Naive thymus-derived CD4-positive, alpha-beta T cell (primary cell): Measurements from ENCODE around the gene BIRC7. TPM values are rescaled to one million over a fixed set of nuclear protein-coding genes. Genes with fewer than 3 reads are reported as not detected.
A peak's percentile ranks its signal among the peaks of the same experiment; 100 is the strongest.
"Not testable (repeated sequence)": the region's sequence is repeated elsewhere in the genome, so short reads cannot be mapped to it uniquely, and the experiment has no call there.

ENCODE experiments used
- ATAC-seq: fragments of 150-1000 bp; cut with Tn5 transposase; 2 replicates; pipeline ENCODE4 v1.10.0; 2021; ENCODE audit warnings: mild to moderate bottlenecking, moderate library complexity
- CTCF ChIA-PET: fragments of 350-600 bp; sonication (Branson Sonifier 250); formaldehyde crosslinking; loops from one replicate; lab custom pipeline; 2021; ENCODE audit warnings: antibody characterized with exemption; lab: Charles Lee
- POLR2A ChIA-PET: fragments of 350-600 bp; sonication (Branson Sonifier 250); formaldehyde crosslinking; loops from one replicate; lab custom pipeline; 2021; ENCODE audit warnings: antibody characterized with exemption, inconsistent platforms; lab: Charles Lee
- DNase-seq, 9 donors: peaks; one replicate each; pipeline versions ENCODE4 v3.0.0 to v3.0.0-alpha.2; 2020 to 2022; ENCODE audit warnings: mixed read lengths in 1 of 9
- H3K27ac ChIP-seq: one replicate; pipeline ENCODE4 v1.7.0; 2013; ENCODE audit warnings: mild to moderate bottlenecking, low read depth, low read length, moderate library complexity
- H3K27me3 ChIP-seq, 2 donors: one replicate each; pipeline ENCODE4 v1.7.0; 2013; ENCODE audit warnings: low read length in 2 of 2, mild to moderate bottlenecking in 2 of 2, moderate library complexity in 2 of 2; ENCODE audit not compliant: control insufficient read depth in 2 of 2, insufficient read depth in 2 of 2
- H3K36me3 ChIP-seq, 3 experiments: 1 replicate in 2 of 3; 2 replicates in 1 of 3; pipeline ENCODE4 v1.7.0; 2013; ENCODE audit warnings: low read length in 3 of 3, mild to moderate bottlenecking in 3 of 3, moderate library complexity in 1 of 3; ENCODE audit not compliant: insufficient read depth in 3 of 3, control insufficient read depth in 2 of 3
- H3K4me1 ChIP-seq, 2 donors: one replicate each; pipeline ENCODE4 v1.7.0; 2013; ENCODE audit warnings: low read length in 2 of 2, mild to moderate bottlenecking in 2 of 2, moderate library complexity in 1 of 2; ENCODE audit not compliant: control insufficient read depth in 2 of 2, insufficient read depth in 2 of 2
- H3K4me3 ChIP-seq: 2 replicates; pipeline ENCODE4 v1.7.0; 2013; ENCODE audit warnings: mild to moderate bottlenecking, low read length
- H3K9me3 ChIP-seq, 3 experiments: 1 replicate in 2 of 3; 2 replicates in 1 of 3; pipeline ENCODE4 v1.7.0; 2013; ENCODE audit warnings: low read length in 3 of 3; ENCODE audit not compliant: control insufficient read depth in 2 of 3
- H3K27ac Mint-ChIP-seq, 9 donors: one replicate each; pipeline ENCODE4 v1.8.0; 2020 to 2022; ENCODE audit warnings: mixed read lengths in 9 of 9, mild to moderate bottlenecking in 8 of 9, moderate library complexity in 5 of 9, inconsistent platforms in 2 of 9
- H3K27me3 Mint-ChIP-seq, 5 donors: one replicate each; pipeline ENCODE4 v1.8.0; 2021 to 2022; ENCODE audit warnings: mixed read lengths in 5 of 5, mild to moderate bottlenecking in 1 of 5
- H3K36me3 Mint-ChIP-seq, 5 donors: one replicate each; pipeline ENCODE4 v1.8.0; 2020 to 2022; ENCODE audit warnings: mixed read lengths in 5 of 5, mild to moderate bottlenecking in 3 of 5, inconsistent platforms in 1 of 5
- H3K4me1 Mint-ChIP-seq, 7 donors: one replicate each; pipeline ENCODE4 v1.8.0; 2020 to 2022; ENCODE audit warnings: mixed read lengths in 7 of 7, mild to moderate bottlenecking in 3 of 7, inconsistent platforms in 1 of 7
- H3K4me3 Mint-ChIP-seq, 10 donors: one replicate each; pipeline ENCODE4 v1.8.0; 2020 to 2022; ENCODE audit warnings: mild to moderate bottlenecking in 10 of 10, mixed read lengths in 10 of 10, moderate library complexity in 6 of 10, inconsistent platforms in 2 of 10
- H3K9me3 Mint-ChIP-seq, 11 donors: one replicate each; pipeline ENCODE4 v1.8.0; 2020 to 2022; ENCODE audit warnings: mixed read lengths in 11 of 11, mild to moderate bottlenecking in 4 of 11, inconsistent platforms in 1 of 11, moderate library complexity in 1 of 11
- intact Hi-C, 2 donors: fragments of 100-400 bp; cut with micrococcal nuclease; formaldehyde crosslinking; loops; one replicate each; pipeline ENCODE4 v1.15.1; 2023
- polyA plus RNA-seq, 2 donors: library from polyadenylated mRNA; unstranded; fragments of 300-500 nt; fragmentation: Illumina TruSeq; gene quantifications; one replicate each; pipeline ENCODE4 v1.2.3, GENCODE V29; 2021
- total RNA-seq, 6 experiments: library from RNA in 5 of 6; stranded (reverse) in 5 of 6; gene quantifications; 1 replicate in 5 of 6; 2 replicates in 1 of 6; pipeline ENCODE4 v1.2.3 and lab custom pipeline; 2021 to 2026

Gene BIRC7
- total and polyA plus RNA-seq, 7 experiments from 2014 or later, result not detected

- intact Hi-C loops, result no loop called here
- Mint-ChIP-seq H3K36me3 (no peaks in the 10 kb centered on the region), H3K4me1 (peaks cover 0 to 3% (median 2%) of the 10 kb centered on the region in 7 donors), H3K9me3 (peaks cover 0 to 2% (median 0%) of the 10 kb centered on the region in 11 donors), H3K27ac (no peak overlapping the region), H3K4me3 (no peak overlapping the region), H3K27me3 (peaks cover 19 to 46% (median 27%) of the 10 kb centered on the region in 5 donors)
- Histone ChIP-seq H3K36me3 (no peaks in the 10 kb centered on the region), H3K9me3 (no peaks in the 10 kb centered on the region), H3K27ac (no peak overlapping the region), H3K27me3 (no peaks in the 10 kb centered on the region), H3K4me1 (no peaks in the 10 kb centered on the region), H3K4me3 (no peak overlapping the region)
- ChIA-PET CTCF (no interaction called here), POLR2A (no interaction called here)
- ATAC-seq (no peak), DNase-seq (no peak)
Measured at GRCh38 chr20:63247671-63248228, 12.0 kb downstream of the BIRC7 start.

DNA sequence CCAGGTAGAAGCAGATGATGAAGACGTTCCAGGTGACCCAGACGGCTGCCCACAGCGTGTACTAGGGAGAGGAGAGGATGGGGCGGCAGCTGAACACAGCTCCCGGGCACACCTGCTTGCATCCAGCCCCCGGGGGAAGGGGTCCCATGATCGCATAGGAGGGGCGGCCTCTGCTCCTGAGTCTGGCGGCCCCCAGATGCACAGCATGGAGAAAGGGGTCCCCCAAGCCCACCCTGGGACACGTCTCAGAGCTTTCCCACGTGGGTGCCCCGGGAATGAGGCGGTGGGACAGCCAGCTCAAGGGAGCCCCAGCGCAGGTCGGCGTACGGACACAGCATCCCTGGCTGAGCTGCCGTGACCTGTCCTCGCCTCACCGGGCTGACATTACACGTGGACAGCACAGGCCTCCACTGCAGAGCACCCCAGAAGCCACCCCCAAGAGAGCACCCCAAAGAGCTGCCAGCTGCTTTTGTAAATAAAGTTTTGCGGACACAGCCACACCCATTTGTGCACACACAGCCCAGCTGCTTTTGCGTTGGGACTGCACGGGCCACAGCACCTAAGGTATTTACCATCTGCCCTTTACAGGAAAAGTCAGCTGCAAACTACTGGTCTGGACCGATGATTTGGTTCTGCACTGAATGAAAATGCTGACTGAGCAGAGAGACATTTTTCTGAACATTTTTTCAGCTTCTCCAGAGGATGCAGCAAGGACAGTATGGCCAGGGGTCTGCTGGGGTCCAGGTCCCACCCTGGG, 13.3 kb downstream of the BIRC7 start:
- intact Hi-C loops, result no loop called here
- Mint-ChIP-seq H3K27ac (no peak overlapping the region), H3K9me3 (peaks cover 0 to 2% (median 0%) of the 10 kb centered on the region in 11 donors), H3K4me3 (no peak overlapping the region), H3K27me3 (peaks cover 27 to 52% (median 32%) of the 10 kb centered on the region in 5 donors), H3K4me1 (peaks cover 0 to 8% (median 6%) of the 10 kb centered on the region in 7 donors), H3K36me3 (peaks cover 0 to 1% (median 0%) of the 10 kb centered on the region in 5 donors)
- CTCF ChIA-PET, result interaction anchor here (0.6 to 0.9 kb wide), 2 partner anchors 26 to 1942 kb away, joined by 3 to 4 read pairs; no protein-coding TSS in a partner anchor
- ATAC-seq, result no peak
- DNase-seq, result no peak
- Histone ChIP-seq H3K36me3 (no peaks in the 10 kb centered on the region), H3K27me3 (no peaks in the 10 kb centered on the region), H3K9me3 (no peaks in the 10 kb centered on the region), H3K4me1 (no peaks in the 10 kb centered on the region), H3K27ac (no peak overlapping the region), H3K4me3 (no peak overlapping the region)
- POLR2A ChIA-PET, result no interaction called here

- Histone ChIP-seq H3K36me3 (no peaks in the 10 kb centered on the region), H3K4me1 (no peaks in the 10 kb centered on the region), H3K4me3 (no peak overlapping the region), H3K27me3 (no peaks in the 10 kb centered on the region), H3K27ac (no peak overlapping the region), H3K9me3 (no peaks in the 10 kb centered on the region)
- H3K4me1 Mint-ChIP-seq, result peaks cover 0 to 8% (median 6%) of the 10 kb centered on the region in 7 donors
- POLR2A ChIA-PET, result no interaction called here
- peaks cover 0 to 1% (median 0%) of the 10 kb centered on the region in 5 donors for H3K36me3 Mint-ChIP-seq
- ATAC-seq (no peak), DNase-seq (no peak)
- H3K27me3 Mint-ChIP-seq, result peaks cover 30 to 55% (median 36%) of the 10 kb centered on the region in 5 donors
- CTCF ChIA-PET, result no interaction called here
- intact Hi-C loops, result no loop called here
- H3K9me3 Mint-ChIP-seq, result peaks cover 0 to 2% (median 0%) of the 10 kb centered on the region in 11 donors
- H3K4me3 Mint-ChIP-seq, result no peak overlapping the region
- H3K27ac Mint-ChIP-seq, result no peak overlapping the region
Measured at GRCh38 chr20:63249891-63250290, 14.2 kb downstream of the BIRC7 start.

- H3K36me3 Mint-ChIP-seq, H3K27ac ChIP-seq, H3K9me3 Mint-ChIP-seq, CTCF ChIA-PET, H3K4me1 ChIP-seq, H3K36me3 ChIP-seq, H3K27ac Mint-ChIP-seq, H3K4me1 Mint-ChIP-seq, POLR2A ChIA-PET, H3K27me3 ChIP-seq, ATAC-seq, H3K4me3 ChIP-seq, DNase-seq, intact Hi-C loops, H3K9me3 ChIP-seq: not testable (repeated sequence)
- Mint-ChIP-seq H3K4me3 (peak overlapping the region in 1 of 10 donors; percentile 30), H3K27me3 (peaks cover 38 to 61% (median 46%) of the 10 kb centered on the region in 5 donors)
Measured at GRCh38 chr20:63251350-63251749, 15.6 kb downstream of the BIRC7 start.

GRCh38 chr20:63252284-63252711, 16.6 kb downstream of the BIRC7 start:
- Histone ChIP-seq H3K27ac (no peak overlapping the region), H3K4me3 (no peak overlapping the region), H3K4me1 (no peaks in the 10 kb centered on the region), H3K9me3 (no peaks in the 10 kb centered on the region), H3K27me3 (no peaks in the 10 kb centered on the region), H3K36me3 (no peaks in the 10 kb centered on the region)
- ChIA-PET POLR2A (no interaction called here), CTCF (no interaction called here)
- Mint-ChIP-seq H3K4me3 (peak overlapping the region in 3 of 10 donors; percentile 16 to 66 (median 38)), H3K27me3 (peaks cover 46 to 71% (median 56%) of the 10 kb centered on the region in 5 donors), H3K27ac (no peak overlapping the region), H3K4me1 (peaks cover 0 to 9% (median 8%) of the 10 kb centered on the region in 7 donors), H3K9me3 (peaks cover 0 to 2% (median 0%) of the 10 kb centered on the region in 11 donors), H3K36me3 (peaks cover 0 to 1% (median 0%) of the 10 kb centered on the region in 5 donors)
- no peak for DNase-seq
- no peak for ATAC-seq
- intact Hi-C loops, result no loop called here

DNA sequence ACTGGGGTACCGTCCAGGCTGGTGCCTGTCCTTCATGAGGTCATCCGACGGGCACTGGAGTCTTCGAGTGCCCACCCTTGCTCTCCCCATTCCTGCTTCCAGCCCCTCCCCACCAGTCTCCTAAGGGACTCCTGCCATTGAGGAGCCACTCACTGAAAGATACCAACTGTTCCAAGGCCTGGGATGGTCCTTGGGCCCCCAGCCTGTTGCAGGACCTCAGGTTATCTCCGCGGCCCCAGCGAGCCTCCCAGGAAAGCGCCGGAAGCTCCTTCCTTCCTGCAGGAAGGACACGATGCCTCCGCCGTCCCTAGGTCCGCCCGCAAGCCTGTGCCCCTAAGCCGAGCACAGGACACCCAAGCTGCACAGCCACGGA, 17.3 kb downstream of the BIRC7 start:
- peaks cover 0 to 1% (median 0%) of the 10 kb centered on the region in 5 donors for H3K36me3 Mint-ChIP-seq
- intact Hi-C loops, result no loop called here
- ATAC-seq (no peak), DNase-seq (no peak)
- POLR2A ChIA-PET, result no interaction called here
- peak overlapping the region in 9 of 10 donors; percentile 12 to 73 (median 59) for H3K4me3 Mint-ChIP-seq
- Histone ChIP-seq H3K27ac (no peak overlapping the region), H3K27me3 (no peaks in the 10 kb centered on the region), H3K9me3 (no peaks in the 10 kb centered on the region), H3K36me3 (no peaks in the 10 kb centered on the region), H3K4me3 (no peak overlapping the region), H3K4me1 (no peaks in the 10 kb centered on the region)
- CTCF ChIA-PET, result no interaction called here
- no peak overlapping the region for H3K27ac Mint-ChIP-seq
- H3K9me3 Mint-ChIP-seq, result peaks cover 0 to 2% (median 0%) of the 10 kb centered on the region in 11 donors
- H3K27me3 Mint-ChIP-seq, result peaks cover 49 to 75% (median 59%) of the 10 kb centered on the region in 5 donors
- peaks cover 0 to 9% (median 8%) of the 10 kb centered on the region in 7 donors for H3K4me1 Mint-ChIP-seq
